Nephron (organoid): ENCODE results near the gene PIK3CD.
A peak's percentile ranks its signal among the peaks of the same experiment; 100 is the strongest.

Experiments used
- H3K27ac Mint-ChIP-seq, 3 experiments: 2 replicates each; pipeline ENCODE4 v1.8.0; 2020; ENCODE audit warnings: mixed read lengths in 3 of 3, mild to moderate bottlenecking in 2 of 3, moderate library complexity in 1 of 3
- H3K27me3 Mint-ChIP-seq: 2 replicates; pipeline ENCODE4 v1.8.0; 2021; ENCODE audit warnings: low read depth, mild to moderate bottlenecking, moderate library complexity, mixed read lengths
- H3K36me3 Mint-ChIP-seq: 2 replicates; pipeline ENCODE4 v1.8.0; 2020; ENCODE audit warnings: low read depth, mixed read lengths
- H3K4me1 Mint-ChIP-seq: 2 replicates; pipeline ENCODE4 v1.8.0; 2020; ENCODE audit warnings: mixed read lengths
- H3K4me3 Mint-ChIP-seq, 3 experiments: 2 replicates each; pipeline ENCODE4 v1.8.0; 2020; ENCODE audit warnings: mild to moderate bottlenecking in 3 of 3, mixed read lengths in 3 of 3, moderate library complexity in 2 of 3
- H3K9me3 Mint-ChIP-seq: 2 replicates; pipeline ENCODE4 v1.8.0; 2020; ENCODE audit warnings: mixed read lengths
- CTCF ChIP-seq, 3 experiments: fragments of 200-600 bp; sonication (generic); IDR thresholded peaks; one replicate each; pipeline ENCODE4 v1.5.0; 2021; ENCODE audit warnings: antibody characterized with exemption in 3 of 3; ENCODE audit not compliant: unreplicated experiment in 3 of 3

PIK3CD gene

GRCh38 chr1:9634582-9634981, 16.9 kb upstream of the PIK3CD start:
- Mint-ChIP-seq H3K9me3 (peaks cover 2% of the 10 kb centered on the region), H3K36me3 (peaks cover 3% of the 10 kb centered on the region), H3K4me1 (no peaks in the 10 kb centered on the region), H3K4me3 (no peak overlapping the region), H3K27me3 (peaks cover 22% of the 10 kb centered on the region), H3K27ac (no peak overlapping the region)
- no peak for TF ChIP-seq CTCF (IDR thresholded peaks at IDR 0.05; ENCODE audit: unreplicated experiment in 3 of 3)

DNA sequence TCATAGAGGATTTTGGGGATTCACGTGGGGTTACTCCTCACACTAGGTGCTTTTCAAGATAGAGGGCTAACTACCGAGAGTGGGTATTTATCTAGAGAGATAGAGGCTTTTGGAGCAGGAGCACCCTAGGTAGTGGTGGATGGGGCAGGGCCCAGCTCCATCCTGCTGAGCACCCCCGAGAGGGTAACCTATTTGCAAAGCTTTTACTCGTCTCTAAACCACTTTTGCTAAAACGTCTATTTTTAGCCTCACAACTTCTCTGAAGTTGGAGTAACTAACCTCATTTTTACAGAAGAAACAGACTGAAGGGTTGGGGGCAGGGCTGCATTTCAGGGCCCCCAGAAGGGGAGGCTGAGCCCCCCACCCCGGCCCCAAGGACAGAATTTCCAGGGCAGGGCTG, 12.3 kb upstream of the PIK3CD start:
- H3K4me1 Mint-ChIP-seq, result no peaks in the 10 kb centered on the region
- peaks cover 20% of the 10 kb centered on the region for H3K27me3 Mint-ChIP-seq
- peaks cover 3% of the 10 kb centered on the region for H3K36me3 Mint-ChIP-seq
- peaks cover 5% of the 10 kb centered on the region for H3K9me3 Mint-ChIP-seq
- no peak overlapping the region for H3K27ac Mint-ChIP-seq
- no peak overlapping the region for H3K4me3 Mint-ChIP-seq
- TF ChIP-seq CTCF (IDR thresholded peaks at IDR 0.05; ENCODE audit: unreplicated experiment in 3 of 3), result no peak

DNA sequence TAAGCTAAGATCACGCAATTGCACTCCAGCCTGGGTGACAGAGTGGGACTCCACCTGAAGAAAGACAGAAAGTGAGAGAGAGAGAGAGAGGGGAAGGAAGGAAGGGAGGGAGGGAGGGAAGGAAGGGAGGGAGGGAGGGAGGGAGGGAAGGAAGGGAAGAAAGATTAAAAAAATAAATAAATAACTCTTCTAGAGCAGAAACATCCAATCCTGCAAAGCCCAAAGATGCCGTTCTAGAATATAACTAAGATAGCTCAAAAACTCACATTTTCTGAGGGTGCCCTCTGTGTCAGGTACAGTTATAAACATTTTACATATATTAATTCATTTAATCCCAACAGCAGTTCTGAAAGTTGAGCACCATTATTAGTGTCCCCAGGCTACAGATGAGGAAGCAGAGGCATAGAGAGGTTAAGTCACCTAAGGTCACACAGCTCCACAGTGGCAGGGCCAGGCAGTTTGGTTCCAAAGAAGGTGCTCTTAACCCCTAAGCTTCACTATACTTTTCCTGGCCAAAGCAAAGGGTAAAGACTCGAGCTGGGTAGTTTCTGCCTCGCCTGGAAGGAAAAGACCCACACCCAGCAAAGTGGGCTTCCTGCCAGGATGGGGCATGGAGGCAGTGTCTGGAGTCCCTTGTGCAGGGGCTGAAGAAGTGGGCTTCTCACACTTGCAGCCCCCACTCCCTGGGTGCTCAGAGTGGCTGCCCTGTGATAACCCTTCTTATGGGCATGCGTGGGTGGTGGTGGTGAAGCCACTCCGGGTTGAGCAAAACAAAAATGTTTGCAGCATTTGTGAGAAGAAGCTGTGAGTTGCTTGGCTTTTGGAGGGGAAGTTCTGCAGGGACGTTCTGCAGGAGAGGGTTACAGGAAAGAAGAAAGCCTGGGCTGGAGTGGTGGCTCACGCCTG, 7.9 kb upstream of the PIK3CD start:
- TF ChIP-seq CTCF (IDR thresholded peaks at IDR 0.05; ENCODE audit: unreplicated experiment in 3 of 3), result no peak
- peaks cover 3% of the 10 kb centered on the region for H3K4me1 Mint-ChIP-seq

GRCh38 chr1:9646037-9646436, 5.5 kb upstream of the PIK3CD start:
- Mint-ChIP-seq H3K27ac (no peak overlapping the region), H3K36me3 (no peaks in the 10 kb centered on the region), H3K9me3 (no peaks in the 10 kb centered on the region), H3K4me3 (no peak overlapping the region), H3K4me1 (peaks cover 8% of the 10 kb centered on the region), H3K27me3 (peaks cover 44% of the 10 kb centered on the region)
- no peak for TF ChIP-seq CTCF (IDR thresholded peaks at IDR 0.05; ENCODE audit: unreplicated experiment in 3 of 3)

More for the DNA sequence above, 7.9 kb upstream of the PIK3CD start:
- Mint-ChIP-seq H3K4me3 (no peak overlapping the region), H3K27me3 (peaks cover 27% of the 10 kb centered on the region), H3K9me3 (peaks cover 3% of the 10 kb centered on the region), H3K36me3 (no peaks in the 10 kb centered on the region), H3K27ac (no peak overlapping the region)

DNA sequence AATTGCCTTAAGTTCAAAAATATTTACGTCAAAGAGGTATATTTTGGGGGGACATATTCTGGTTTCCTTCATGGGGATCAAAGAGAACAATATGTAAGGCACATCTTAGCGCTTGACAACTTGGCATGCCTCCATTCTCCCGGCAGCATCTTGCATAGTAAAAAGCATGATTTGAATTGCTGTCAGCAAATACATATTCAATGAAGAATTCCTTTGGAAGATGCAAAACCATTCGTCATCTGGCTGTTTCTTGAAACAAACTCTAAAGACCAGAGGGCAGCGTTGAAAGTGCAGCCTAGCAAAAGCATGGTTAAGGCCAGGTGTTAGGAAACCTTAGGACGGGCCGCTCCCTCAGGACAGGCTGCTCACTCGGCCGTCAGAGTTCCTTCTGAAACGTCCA, 3.4 kb upstream of the PIK3CD start:
- Mint-ChIP-seq H3K9me3 (no peaks in the 10 kb centered on the region), H3K4me3 (no peak overlapping the region), H3K27ac (peak overlapping the region in 2 of 3 experiments; percentile 27 to 28), H3K36me3 (no peaks in the 10 kb centered on the region), H3K4me1 (peaks cover 13% of the 10 kb centered on the region), H3K27me3 (peaks cover 58% of the 10 kb centered on the region)
- no peak for TF ChIP-seq CTCF (IDR thresholded peaks at IDR 0.05; ENCODE audit: unreplicated experiment in 3 of 3)

DNA sequence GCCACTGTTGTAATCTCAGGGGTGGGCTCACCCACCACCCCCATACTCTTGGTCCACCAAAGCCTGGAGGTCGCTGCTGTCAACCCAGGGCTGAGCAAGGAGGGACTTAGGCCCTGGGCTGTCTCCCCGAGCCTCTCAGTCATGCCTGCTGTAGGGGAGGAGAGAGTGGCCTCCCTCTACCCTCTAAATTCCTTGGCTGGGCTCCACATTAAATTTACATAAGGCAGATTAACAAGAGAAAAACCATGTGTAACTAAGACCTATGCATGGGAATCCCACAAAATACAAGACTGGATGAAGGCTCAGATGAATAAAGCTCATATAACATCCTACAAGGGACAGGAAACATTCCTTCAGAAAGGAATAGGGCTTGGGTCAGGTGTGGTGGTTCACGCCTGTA, 1.8 kb upstream of the PIK3CD start:
- Mint-ChIP-seq H3K36me3 (no peaks in the 10 kb centered on the region), H3K4me3 (peak overlapping the region; percentile 37 to 66 (median 64)), H3K4me1 (peaks cover 13% of the 10 kb centered on the region), H3K27ac (no peak overlapping the region), H3K9me3 (no peaks in the 10 kb centered on the region), H3K27me3 (peaks cover 69% of the 10 kb centered on the region)
- TF ChIP-seq CTCF (IDR thresholded peaks at IDR 0.05; ENCODE audit: unreplicated experiment in 3 of 3), result no peak
